Measurements from ENCODE around the gene MCAM. TPM values are rescaled to one million over a fixed set of nuclear protein-coding genes. Genes with fewer than 3 reads are reported as not detected.

MCAM gene, protein sequence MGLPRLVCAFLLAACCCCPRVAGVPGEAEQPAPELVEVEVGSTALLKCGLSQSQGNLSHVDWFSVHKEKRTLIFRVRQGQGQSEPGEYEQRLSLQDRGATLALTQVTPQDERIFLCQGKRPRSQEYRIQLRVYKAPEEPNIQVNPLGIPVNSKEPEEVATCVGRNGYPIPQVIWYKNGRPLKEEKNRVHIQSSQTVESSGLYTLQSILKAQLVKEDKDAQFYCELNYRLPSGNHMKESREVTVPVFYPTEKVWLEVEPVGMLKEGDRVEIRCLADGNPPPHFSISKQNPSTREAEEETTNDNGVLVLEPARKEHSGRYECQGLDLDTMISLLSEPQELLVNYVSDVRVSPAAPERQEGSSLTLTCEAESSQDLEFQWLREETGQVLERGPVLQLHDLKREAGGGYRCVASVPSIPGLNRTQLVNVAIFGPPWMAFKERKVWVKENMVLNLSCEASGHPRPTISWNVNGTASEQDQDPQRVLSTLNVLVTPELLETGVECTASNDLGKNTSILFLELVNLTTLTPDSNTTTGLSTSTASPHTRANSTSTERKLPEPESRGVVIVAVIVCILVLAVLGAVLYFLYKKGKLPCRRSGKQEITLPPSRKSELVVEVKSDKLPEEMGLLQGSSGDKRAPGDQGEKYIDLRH
- 10 to 100 TPM in 2 of 4 donors, 1 to 10 TPM in 2; 1.1 to 82.3 (median 11.5) TPM for polyA plus RNA-seq
- long read RNA-seq, donor 1, partial matches to known transcripts: 0 of 4 reads
- long read RNA-seq, donor 1, other reads (novel, unspliced or antisense): 0 of 4 reads
- long read RNA-seq, donor 2: 0 reads
- long read RNA-seq, donor 3, partial matches to known transcripts: 0 of 1 reads
- long read RNA-seq, donor 3, other reads (novel, unspliced or antisense): 0 of 1 reads
- long read RNA-seq, donor 4: 0 reads
- long read RNA-seq, donor 5: 0 reads
- long read RNA-seq, donor 6, partial matches to known transcripts: 0 of 2 reads
- long read RNA-seq, donor 6, other reads (novel, unspliced or antisense): 0 of 2 reads
- long read RNA-seq, donor 7: 0 reads
- long read RNA-seq, donor 8: 0 reads
- long read RNA-seq, donor 9, partial matches to known transcripts: 0 of 2 reads
- long read RNA-seq, donor 9, other reads (novel, unspliced or antisense): 0 of 2 reads
- long read RNA-seq, donor 10, transcript MCAM-201 (16 exons, 3,313 nt): major isoform, 7 of 18 reads
- long read RNA-seq, donor 10, partial matches to known transcripts: 6 of 18 reads
- long read RNA-seq, donor 10, other reads (novel, unspliced or antisense): 5 of 18 reads

DNA sequence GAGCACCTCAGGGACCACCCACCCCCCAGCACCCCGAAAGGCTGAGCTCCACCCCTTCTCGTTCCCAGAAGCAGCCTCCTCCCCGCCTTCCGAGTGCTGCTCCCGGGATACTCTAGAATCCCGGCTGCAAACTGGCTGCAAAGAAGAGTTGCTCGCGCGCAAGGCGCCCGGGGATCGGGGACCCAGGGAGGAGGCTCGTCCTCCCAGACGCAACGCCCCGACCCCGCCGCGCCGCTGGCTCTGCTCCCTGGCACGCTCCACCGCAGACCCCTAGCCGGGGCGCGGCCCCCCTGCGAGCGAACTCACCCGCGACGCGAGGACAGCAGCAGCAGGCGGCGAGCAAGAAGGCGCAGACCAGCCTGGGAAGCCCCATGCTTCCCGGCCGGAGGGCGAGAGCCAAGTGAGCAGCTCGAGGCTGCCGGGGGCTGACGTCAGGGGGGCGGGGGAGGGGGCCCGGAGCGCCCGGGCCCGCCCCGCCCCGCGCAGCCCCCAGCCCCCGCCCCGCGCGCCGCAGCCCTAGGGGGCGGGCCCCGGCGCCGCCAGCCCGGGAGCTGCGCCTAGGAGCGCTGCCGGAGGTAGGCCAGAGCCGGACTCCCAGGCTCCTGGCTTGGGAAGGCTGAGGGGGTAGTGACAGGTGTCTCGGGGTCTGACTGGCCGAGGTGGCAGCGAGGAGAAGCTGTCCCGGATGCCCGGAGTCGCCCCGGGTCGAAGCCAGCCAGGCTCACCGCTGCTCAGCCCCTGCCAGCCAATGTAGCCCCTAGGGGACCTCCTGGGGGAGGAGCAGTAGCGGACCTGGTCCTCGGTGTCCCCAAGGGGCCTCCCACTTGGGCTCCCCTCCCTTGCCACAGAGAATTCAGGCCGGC lies at the start of gene MCAM:
MCAM (minus strand) TSS at position 402 of the 863 bp plus-strand sequence; CDS start at position 373, 29 bp downstream.
- H3K4me3 ChIP-seq (ENCODE audit: low read depth in 1 of 3, low read length in 3 of 3): peak within 1 kb of the TSS; percentile 24 to 65 (median 34)
- 2 to 10% (median 7%) methylated on average over 45 to 74 of the region's 74 CpGs for WGBS, 3 donors
- H3K9me3 ChIP-seq (ENCODE audit: control insufficient read depth in 2 of 2, insufficient read depth in 1 of 2, low read depth in 1 of 2, low read length in 1 of 2): no peaks in the 10 kb centered on the region
- H3K4me1 ChIP-seq (ENCODE audit: control insufficient read depth in 3 of 3, insufficient read depth in 2 of 3, low read depth in 1 of 3, low read length in 2 of 3): peaks cover 0 to 58% (median 0%) of the 10 kb centered on the region in 3 donors
- H3K36me3 ChIP-seq (ENCODE audit: control insufficient read depth in 3 of 3, insufficient read depth in 2 of 3, low read depth in 1 of 3, low read length in 3 of 3): peaks cover 0 to 22% (median 0%) of the 10 kb centered on the region in 3 donors
- DNase-seq (peak in 1 of 2 donors; percentile 56), FAIRE-seq (no peak)
- H3K27me3 ChIP-seq (ENCODE audit: control insufficient read depth in 3 of 3, insufficient read depth in 3 of 3, low read length in 3 of 3): peaks cover 4 to 69% (median 9%) of the 10 kb centered on the region in 3 donors
- peak within 1 kb of the TSS in 2 of 3 donors; percentile 69 to 87 for H3K27ac ChIP-seq (ENCODE audit: low read depth in 1 of 3, low read length in 2 of 3)

DNA sequence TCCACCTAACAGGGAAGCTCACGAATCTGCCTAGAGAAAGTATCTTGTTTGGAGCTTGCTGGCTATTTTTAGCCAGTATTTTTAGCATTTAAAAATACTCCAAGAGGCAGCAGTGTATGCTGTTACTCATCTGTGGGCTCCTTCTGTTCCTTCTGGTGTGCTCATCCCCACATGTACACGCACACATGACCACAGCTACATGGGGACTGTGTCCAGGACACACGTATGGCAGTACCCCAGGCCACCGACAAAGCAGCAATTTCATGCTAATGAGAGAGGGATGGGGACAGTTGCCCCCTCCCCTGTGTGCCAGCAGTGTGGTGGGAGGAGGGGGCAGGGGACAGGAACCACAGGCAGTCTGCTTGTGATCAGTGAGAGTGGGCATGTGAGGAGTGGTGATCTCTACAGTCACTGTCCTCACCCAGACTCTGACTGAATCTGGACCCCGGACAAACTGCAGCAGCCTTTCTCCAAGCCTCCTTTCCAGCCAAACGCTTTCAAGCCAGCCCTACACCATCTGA lies 48.2 kb upstream of the MCAM start:
- H3K4me1 ChIP-seq (ENCODE audit: control insufficient read depth in 3 of 3, insufficient read depth in 2 of 3, low read depth in 1 of 3, low read length in 2 of 3): peaks cover 7 to 87% (median 13%) of the 10 kb centered on the region in 3 donors
- no peak overlapping the region for H3K4me3 ChIP-seq (ENCODE audit: low read depth in 1 of 3, low read length in 3 of 3)
- FAIRE-seq (no peak), DNase-seq (no peak)
- no peaks in the 10 kb centered on the region for H3K9me3 ChIP-seq (ENCODE audit: control insufficient read depth in 2 of 2, insufficient read depth in 1 of 2, low read depth in 1 of 2, low read length in 1 of 2)
- peak overlapping the region in 1 of 3 donors; percentile 52 for H3K27ac ChIP-seq (ENCODE audit: low read depth in 1 of 3, low read length in 2 of 3)
- H3K36me3 ChIP-seq (ENCODE audit: control insufficient read depth in 3 of 3, insufficient read depth in 2 of 3, low read depth in 1 of 3, low read length in 3 of 3): peaks cover 0 to 3% (median 0%) of the 10 kb centered on the region in 3 donors
- 63 to 77% (median 73%) methylated on average over 6 of the region's 6 CpGs for WGBS, 3 donors
- peaks cover 0 to 9% (median 0%) of the 10 kb centered on the region in 3 donors for H3K27me3 ChIP-seq (ENCODE audit: control insufficient read depth in 3 of 3, insufficient read depth in 3 of 3, low read length in 3 of 3)

DNA sequence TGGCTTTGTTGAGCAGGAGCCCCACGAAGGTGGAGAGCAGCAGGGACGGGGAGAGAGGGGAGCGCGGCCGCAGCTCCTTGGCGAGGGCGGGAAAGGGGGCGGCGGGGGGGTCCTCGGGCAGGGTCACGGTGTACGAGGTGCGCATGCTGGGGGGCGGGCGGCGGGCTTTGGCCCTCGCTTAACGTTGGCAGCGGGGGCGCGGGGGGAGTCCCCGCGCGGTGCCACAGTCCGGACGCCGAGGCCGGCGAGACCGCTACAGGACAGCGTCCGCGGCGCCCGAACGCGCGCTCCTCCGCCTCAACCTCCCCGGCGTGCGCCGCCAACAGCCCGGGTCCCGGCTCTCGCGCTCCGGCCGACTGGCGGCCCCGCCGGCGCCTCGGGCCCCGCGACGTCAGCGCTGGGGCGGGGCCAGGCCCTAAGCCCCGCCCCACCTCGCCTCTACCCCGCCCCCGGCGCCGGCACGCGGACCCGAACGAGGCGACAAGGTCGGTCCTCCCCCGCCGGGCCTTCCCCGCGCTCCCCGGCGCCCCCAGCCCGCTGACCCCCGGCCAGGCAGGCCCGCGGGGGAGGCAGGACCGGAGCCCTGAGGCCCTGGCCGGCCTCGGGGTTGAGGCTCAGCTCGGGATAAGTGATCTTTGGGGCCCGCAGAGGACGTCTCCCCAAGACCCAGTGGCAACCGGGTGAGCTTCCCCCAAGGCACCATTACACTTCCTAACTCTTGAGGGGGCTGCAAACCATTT lies 47.1 kb upstream of the MCAM start:
- Histone ChIP-seq H3K27me3 (ENCODE audit: control insufficient read depth in 3 of 3, insufficient read depth in 3 of 3, low read length in 3 of 3) (peaks cover 0 to 9% (median 0%) of the 10 kb centered on the region in 3 donors), H3K27ac (ENCODE audit: low read depth in 1 of 3, low read length in 2 of 3) (peak overlapping the region in 2 of 3 donors; percentile 16 to 88), H3K36me3 (ENCODE audit: control insufficient read depth in 3 of 3, insufficient read depth in 2 of 3, low read depth in 1 of 3, low read length in 3 of 3) (peaks cover 0 to 13% (median 3%) of the 10 kb centered on the region in 3 donors), H3K4me3 (ENCODE audit: low read depth in 1 of 3, low read length in 3 of 3) (peak overlapping the region; percentile 27 to 78 (median 55)), H3K4me1 (ENCODE audit: control insufficient read depth in 3 of 3, insufficient read depth in 2 of 3, low read depth in 1 of 3, low read length in 2 of 3) (peaks cover 7 to 76% (median 10%) of the 10 kb centered on the region in 3 donors), H3K9me3 (ENCODE audit: control insufficient read depth in 2 of 2, insufficient read depth in 1 of 2, low read depth in 1 of 2, low read length in 1 of 2) (no peaks in the 10 kb centered on the region)
- DNase-seq (peak; percentile 71 to 81), FAIRE-seq (no peak)
- 1 to 5% (median 3%) methylated on average over 30 to 88 of the region's 88 CpGs for WGBS, 3 donors

DNA sequence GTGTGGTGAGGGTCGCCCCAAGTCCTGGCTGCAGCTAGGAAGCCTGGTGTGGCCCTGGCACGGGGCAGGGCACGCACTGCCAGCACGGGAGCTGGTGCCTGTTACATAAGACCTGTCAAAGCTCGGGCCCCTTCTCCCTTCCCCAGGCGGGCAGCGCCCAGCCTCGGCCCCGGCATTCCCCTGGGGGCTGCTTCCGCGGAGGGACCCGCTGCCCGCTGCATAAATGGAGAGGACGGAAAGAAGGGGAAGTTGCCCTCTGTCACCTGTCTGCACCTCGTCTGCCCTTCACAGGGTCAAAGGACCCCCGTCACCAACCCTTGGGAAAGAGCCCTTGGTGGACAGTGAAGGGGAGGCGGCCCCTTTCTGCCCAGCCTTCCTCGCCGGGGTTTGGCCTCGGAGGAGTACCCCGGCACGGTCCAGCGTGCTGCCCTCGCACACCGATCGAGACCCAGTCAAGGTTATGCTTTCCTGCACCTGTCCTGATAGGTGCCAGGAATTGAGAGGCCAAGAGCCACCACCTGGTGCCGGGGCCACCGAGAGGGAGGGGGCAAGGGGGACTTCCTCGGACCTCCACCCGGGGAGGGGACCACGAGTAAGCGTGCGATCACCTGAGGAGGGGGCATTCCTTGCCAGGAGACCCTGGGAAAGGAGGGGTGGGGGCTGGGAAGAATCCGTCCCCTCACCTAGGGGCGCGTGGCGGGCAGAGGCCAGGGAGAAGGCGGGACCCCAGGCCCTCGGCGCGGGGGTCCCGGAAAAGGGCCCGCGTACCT lies 46.3 kb upstream of the MCAM start:
- peaks cover 0 to 9% (median 0%) of the 10 kb centered on the region in 3 donors for H3K27me3 ChIP-seq (ENCODE audit: control insufficient read depth in 3 of 3, insufficient read depth in 3 of 3, low read length in 3 of 3)
- peak in 1 of 2 donors; percentile 46 for DNase-seq
- peaks cover 7 to 68% (median 10%) of the 10 kb centered on the region in 3 donors for H3K4me1 ChIP-seq (ENCODE audit: control insufficient read depth in 3 of 3, insufficient read depth in 2 of 3, low read depth in 1 of 3, low read length in 2 of 3)
- H3K36me3 ChIP-seq (ENCODE audit: control insufficient read depth in 3 of 3, insufficient read depth in 2 of 3, low read depth in 1 of 3, low read length in 3 of 3): peaks cover 0 to 16% (median 3%) of the 10 kb centered on the region in 3 donors
- no peaks in the 10 kb centered on the region for H3K9me3 ChIP-seq (ENCODE audit: control insufficient read depth in 2 of 2, insufficient read depth in 1 of 2, low read depth in 1 of 2, low read length in 1 of 2)
- peak overlapping the region in 1 of 3 donors; percentile 88 for H3K27ac ChIP-seq (ENCODE audit: low read depth in 1 of 3, low read length in 2 of 3)
- H3K4me3 ChIP-seq (ENCODE audit: low read depth in 1 of 3, low read length in 3 of 3): peak overlapping the region; percentile 30 to 78 (median 55)
- WGBS, 3 donors: 16 to 40% (median 25%) methylated on average over 42 to 44 of the region's 44 CpGs
- FAIRE-seq: no peak

DNA sequence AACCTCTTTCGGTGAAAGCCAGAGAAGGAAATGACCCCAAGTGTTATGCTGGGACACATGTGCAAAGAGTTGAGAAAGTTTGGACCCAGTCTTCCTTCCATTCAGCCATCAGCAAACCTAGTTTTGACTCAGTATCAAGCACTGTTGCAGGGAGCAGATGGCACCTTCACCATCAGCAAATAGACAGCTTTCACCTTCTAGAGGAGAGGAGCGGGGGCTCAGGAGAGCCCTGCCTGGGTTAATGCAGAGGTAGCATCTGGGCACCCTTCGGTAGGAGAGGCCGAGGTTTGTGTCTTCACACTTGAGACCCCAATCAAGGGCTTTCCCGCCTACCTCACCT lies 45.8 kb upstream of the MCAM start:
- WGBS, 3 donors: 60 to 93% (median 64%) methylated on average over 5 of the region's 5 CpGs
- H3K9me3 ChIP-seq (ENCODE audit: control insufficient read depth in 2 of 2, insufficient read depth in 1 of 2, low read depth in 1 of 2, low read length in 1 of 2): no peaks in the 10 kb centered on the region
- peak overlapping the region in 1 of 3 donors; percentile 88 for H3K27ac ChIP-seq (ENCODE audit: low read depth in 1 of 3, low read length in 2 of 3)
- peak overlapping the region; percentile 19 to 78 (median 55) for H3K4me3 ChIP-seq (ENCODE audit: low read depth in 1 of 3, low read length in 3 of 3)
- DNase-seq: no peak
- H3K36me3 ChIP-seq (ENCODE audit: control insufficient read depth in 3 of 3, insufficient read depth in 2 of 3, low read depth in 1 of 3, low read length in 3 of 3): peaks cover 0 to 16% (median 6%) of the 10 kb centered on the region in 3 donors
- FAIRE-seq: no peak
- peaks cover 0 to 9% (median 0%) of the 10 kb centered on the region in 3 donors for H3K27me3 ChIP-seq (ENCODE audit: control insufficient read depth in 3 of 3, insufficient read depth in 3 of 3, low read length in 3 of 3)
- peaks cover 5 to 63% (median 10%) of the 10 kb centered on the region in 3 donors for H3K4me1 ChIP-seq (ENCODE audit: control insufficient read depth in 3 of 3, insufficient read depth in 2 of 3, low read depth in 1 of 3, low read length in 2 of 3)

DNA sequence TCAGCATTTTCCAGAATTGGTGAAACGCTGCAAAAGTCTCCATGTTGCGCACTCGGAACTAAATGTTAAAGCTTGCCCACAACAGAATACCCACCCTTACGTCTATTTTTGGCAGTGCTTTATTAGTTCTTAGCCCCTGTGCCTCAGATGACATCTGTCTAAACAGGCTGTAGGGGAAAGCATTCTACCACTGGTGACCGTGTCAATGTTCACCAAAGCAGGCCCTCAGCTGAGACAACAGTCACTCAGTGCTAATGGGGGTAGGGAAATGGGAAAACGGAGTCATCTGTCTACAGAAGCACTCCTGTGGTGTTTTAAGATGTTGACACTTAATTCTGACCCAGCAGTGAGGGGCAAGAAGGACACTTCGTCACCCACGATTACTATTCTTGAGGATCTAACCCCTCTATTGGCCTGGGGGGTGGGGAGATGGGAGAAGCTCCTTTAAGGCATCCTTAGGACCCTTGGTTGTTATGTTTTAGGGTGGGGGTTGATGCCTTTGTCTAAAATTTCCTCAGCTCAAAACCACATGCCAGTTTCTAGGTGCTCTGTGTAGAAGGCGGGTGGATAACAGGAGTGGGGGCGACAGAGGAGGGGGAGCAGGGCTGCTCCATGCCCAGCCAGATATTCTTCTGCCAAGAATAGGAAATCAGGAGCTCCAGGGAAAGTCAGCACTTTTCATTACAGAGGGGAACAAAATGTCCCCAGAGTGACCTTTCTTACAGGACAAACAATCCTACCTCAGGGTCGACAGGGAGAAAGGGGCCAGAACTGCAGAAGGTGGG lies 45.2 kb upstream of the MCAM start:
- 76 to 83% (median 77%) methylated on average over 11 of the region's 11 CpGs for WGBS, 3 donors
- Histone ChIP-seq H3K27ac (ENCODE audit: low read depth in 1 of 3, low read length in 2 of 3) (peak overlapping the region in 2 of 3 donors; percentile 88 to 91), H3K27me3 (ENCODE audit: control insufficient read depth in 3 of 3, insufficient read depth in 3 of 3, low read length in 3 of 3) (peaks cover 0 to 9% (median 0%) of the 10 kb centered on the region in 3 donors), H3K4me3 (ENCODE audit: low read depth in 1 of 3, low read length in 3 of 3) (peak overlapping the region in 2 of 3 donors; percentile 19 to 78), H3K4me1 (ENCODE audit: control insufficient read depth in 3 of 3, insufficient read depth in 2 of 3, low read depth in 1 of 3, low read length in 2 of 3) (peaks cover 0 to 57% (median 10%) of the 10 kb centered on the region in 3 donors), H3K9me3 (ENCODE audit: control insufficient read depth in 2 of 2, insufficient read depth in 1 of 2, low read depth in 1 of 2, low read length in 1 of 2) (no peaks in the 10 kb centered on the region), H3K36me3 (ENCODE audit: control insufficient read depth in 3 of 3, insufficient read depth in 2 of 3, low read depth in 1 of 3, low read length in 3 of 3) (peaks cover 0 to 22% (median 8%) of the 10 kb centered on the region in 3 donors)
- no peak for FAIRE-seq
- DNase-seq: no peak

Measured in small intestine (tissue), 16 donors.